WTC11 (cell line): ENCODE measurements around the gene CHST6.
A peak's percentile ranks its signal among the peaks of the same experiment; 100 is the strongest.

Experiments used
- CTCF ChIP-seq: fragments of 200-600 bp; IDR thresholded peaks from 2 replicates; pipeline ENCODE4 v1.8.0; 2022; ENCODE audit warnings: antibody characterized with exemption
- E2F4 ChIP-seq: sonication (generic); formaldehyde crosslinking; IDR thresholded peaks from 2 replicates; pipeline ENCODE4 v1.8.1; 2022; ENCODE audit warnings: low read depth, mild to moderate bottlenecking, moderate library complexity, missing genetic modification reagents, borderline replicate concordance
- FOXJ3 ChIP-seq: sonication (generic); formaldehyde crosslinking; IDR thresholded peaks from 2 replicates; pipeline ENCODE4 v1.9.0; 2021; ENCODE audit warnings: missing genetic modification reagents, mild to moderate bottlenecking, borderline replicate concordance
- FOXP4 ChIP-seq: sonication (generic); formaldehyde crosslinking; IDR thresholded peaks from 2 replicates; pipeline ENCODE4 v1.8.0; 2022; ENCODE audit warnings: mild to moderate bottlenecking, missing genetic modification reagents
- GABPB1 ChIP-seq: sonication (generic); formaldehyde crosslinking; IDR thresholded peaks from 2 replicates; pipeline ENCODE4 v1.8.1; 2023; ENCODE audit warnings: mild to moderate bottlenecking, missing genetic modification reagents
- MAX ChIP-seq: sonication (generic); formaldehyde crosslinking; IDR thresholded peaks from 2 replicates; pipeline ENCODE4 v1.8.0; 2022; ENCODE audit warnings: mild to moderate bottlenecking, missing genetic modification reagents
- MYBL2 ChIP-seq: sonication (generic); formaldehyde crosslinking; IDR thresholded peaks from 2 replicates; pipeline ENCODE4 v1.8.1; 2023; ENCODE audit warnings: mild to moderate bottlenecking, moderate library complexity, missing genetic modification reagents
- NR1H2 ChIP-seq: sonication (generic); formaldehyde crosslinking; IDR thresholded peaks from 2 replicates; pipeline ENCODE4 v1.9.0; 2021; ENCODE audit warnings: mild to moderate bottlenecking, moderate library complexity, missing genetic modification reagents
- PREB ChIP-seq: sonication (generic); formaldehyde crosslinking; IDR thresholded peaks from 2 replicates; pipeline ENCODE4 v1.8.1; 2022; ENCODE audit warnings: mild to moderate bottlenecking, missing genetic modification reagents, moderate library complexity, borderline replicate concordance
- TEAD1 ChIP-seq: sonication (generic); formaldehyde crosslinking; IDR thresholded peaks from 2 replicates; pipeline ENCODE4 v1.8.0; 2022; ENCODE audit warnings: mild to moderate bottlenecking, missing genetic modification reagents

- no peak for TF ChIP-seq CTCF
- TF ChIP-seq MAX (CRISPR knock-in tag) = peak; percentile 99
- TF ChIP-seq FOXJ3 (CRISPR knock-in tag) = no peak
- TF ChIP-seq PREB (CRISPR knock-in tag) = peak; percentile 90; the same call in 1 of the 2 replicates
- TF ChIP-seq FOXP4 = peak; percentile 84; the same call in 1 of the 2 replicates
- TF ChIP-seq MYBL2 = peak; percentile 64; the same call in 1 of the 2 replicates
- TF ChIP-seq GABPB1 (CRISPR knock-in tag) = peak; percentile 38; the same call in 1 of the 2 replicates
- TF ChIP-seq TEAD1 = peak; percentile 76
- peak; percentile 95 for TF ChIP-seq E2F4 (CRISPR knock-in tag)
- TF ChIP-seq NR1H2 = 0 out of 2 replicates have a peak, but pooled peaks have one; percentile 49
Observed at GRCh38 chr16:75432828-75433731, 62.2 kb downstream of the CHST6 start, which contains the start of gene CFDP1.
